Activated T-helper 1 cell treated with Interleukin-2 at 50 U/mL for 16 hours (primary cell): ENCODE data around the gene EXOC2.
"Not testable (repeated sequence)": the region's sequence is repeated elsewhere in the genome, so short reads cannot be mapped to it uniquely, and the experiment has no call there.

ENCODE experiments used
- DNase-seq: peaks from one replicate; pipeline ENCODE4 v3.0.0-alpha.2; 2020; ENCODE audit warnings: low read depth

The EXOC2 gene

DNA sequence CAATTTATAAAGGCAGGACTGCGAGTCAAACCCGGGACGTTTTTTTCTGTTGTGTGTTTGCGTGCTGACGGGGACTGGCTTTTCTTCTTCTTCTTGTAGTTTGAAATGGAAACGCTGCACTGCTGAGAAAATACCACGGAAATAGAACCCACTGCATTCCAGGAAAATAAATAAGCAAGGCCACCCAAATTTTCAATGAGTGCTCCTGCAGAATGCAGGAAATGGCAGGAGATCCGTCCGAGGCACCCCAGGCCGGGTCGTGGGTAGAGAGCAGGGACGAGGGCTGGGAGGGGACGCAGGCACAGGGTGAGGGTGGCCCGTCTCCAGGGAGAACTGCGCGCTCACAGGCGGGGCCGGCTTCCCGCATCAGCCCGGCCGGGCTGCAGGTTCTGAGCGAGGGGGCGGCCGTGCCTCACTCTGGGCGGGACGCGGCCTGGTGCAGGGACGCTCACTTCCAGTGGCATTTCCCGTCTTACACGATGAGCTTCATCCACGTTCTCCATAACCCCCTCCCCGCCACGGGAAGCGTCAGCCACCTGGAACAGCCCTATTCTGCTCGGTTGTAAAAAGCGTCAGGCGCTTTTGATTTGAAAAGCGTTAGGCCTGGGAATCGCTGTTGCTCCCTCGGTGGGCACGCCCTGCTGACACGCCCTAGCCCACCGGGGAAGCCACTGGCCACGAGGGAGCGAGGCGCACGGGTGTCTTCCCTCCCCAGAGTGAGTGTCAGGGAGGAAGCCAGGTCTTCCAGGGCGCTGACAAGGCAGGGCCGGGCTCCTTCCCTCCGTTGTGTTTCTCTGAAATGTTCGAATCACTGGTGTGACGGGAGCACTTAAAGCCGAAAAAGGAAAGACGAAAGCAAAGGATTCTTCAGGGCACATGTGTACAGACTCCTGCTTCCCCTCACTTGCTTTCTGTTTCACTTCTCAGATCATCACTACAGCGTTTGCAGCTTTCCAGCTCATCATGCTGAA lies 17.9 kb upstream of the EXOC2 start:
- peak; percentile 14 for DNase-seq

DNA sequence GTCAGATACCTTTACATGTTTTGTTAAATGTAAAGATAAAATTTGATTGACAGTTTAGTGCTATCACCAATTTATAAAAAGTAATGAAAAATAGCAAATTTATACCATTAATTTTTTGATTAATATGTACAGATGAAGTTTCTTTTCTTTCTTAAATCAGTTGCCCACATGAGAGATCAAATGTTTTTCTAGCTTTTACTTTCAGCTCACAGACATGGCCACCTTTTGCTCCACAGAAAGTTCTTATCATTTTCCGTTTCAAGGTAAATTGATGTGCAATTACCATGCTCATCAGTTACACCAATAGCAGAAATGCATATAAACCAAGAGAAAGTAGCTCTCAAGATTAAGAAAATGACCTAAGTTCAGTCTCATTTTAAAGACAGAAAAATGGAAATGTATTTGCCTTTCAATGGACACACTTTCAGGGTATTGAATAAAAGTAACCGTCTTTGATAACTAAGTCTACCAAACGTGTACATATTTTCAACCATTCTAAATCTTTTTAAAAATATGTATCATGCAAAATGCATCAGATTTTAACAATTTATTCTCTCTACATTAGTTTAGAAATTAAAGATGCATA lies 16.6 kb upstream of the EXOC2 start:
- DNase-seq = no peak

DNA sequence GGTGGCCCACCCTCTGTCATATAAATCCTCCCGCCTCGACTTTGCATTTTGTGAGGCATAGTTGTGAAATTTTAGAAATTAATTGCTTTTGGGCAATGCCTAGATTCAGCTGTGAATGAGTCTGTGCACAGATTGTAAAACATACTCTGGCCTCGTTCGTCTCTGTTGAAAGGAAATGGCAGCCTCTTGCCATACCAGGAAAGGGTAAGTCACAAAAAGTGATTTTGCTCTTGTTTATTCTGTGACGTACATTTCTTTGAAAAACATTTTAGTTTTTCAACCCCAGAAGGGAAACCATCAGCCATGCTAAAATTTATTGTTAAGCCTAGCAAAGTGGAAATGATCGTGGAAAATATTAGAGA lies 15.3 kb upstream of the EXOC2 start:
- DNase-seq = no peak

DNA sequence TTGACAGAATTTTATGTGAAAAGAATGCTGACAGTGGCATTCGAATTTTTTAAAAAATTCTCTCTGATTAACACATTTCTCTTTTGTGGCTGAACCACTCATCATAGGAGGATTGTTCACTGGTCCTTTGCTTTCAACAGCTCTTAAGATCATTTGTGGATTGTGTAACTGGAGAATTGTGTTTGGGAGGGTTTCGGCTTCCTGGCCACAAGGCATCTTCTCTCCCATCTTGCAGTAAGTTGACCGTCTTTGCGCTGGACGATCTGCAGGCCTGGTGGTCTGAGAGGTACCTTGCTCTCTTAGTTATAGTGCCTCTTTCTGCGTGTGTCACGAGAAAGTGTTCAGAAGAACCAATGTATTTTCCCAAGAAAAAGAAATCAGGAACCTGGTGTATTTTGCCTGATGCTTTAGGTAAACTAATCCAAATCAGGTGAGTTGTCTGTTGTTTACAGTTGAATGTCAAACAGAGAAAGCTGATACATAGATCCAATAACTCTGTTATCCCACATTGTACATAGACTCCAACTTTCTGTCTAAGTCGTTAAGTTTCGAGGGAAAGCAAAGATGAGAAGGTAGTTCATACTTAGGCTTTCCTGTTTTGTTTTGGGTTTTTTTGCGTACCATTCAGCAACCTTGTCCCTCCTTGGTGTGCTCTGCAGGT lies 14.8 kb upstream of the EXOC2 start:
- no peak for DNase-seq

DNA sequence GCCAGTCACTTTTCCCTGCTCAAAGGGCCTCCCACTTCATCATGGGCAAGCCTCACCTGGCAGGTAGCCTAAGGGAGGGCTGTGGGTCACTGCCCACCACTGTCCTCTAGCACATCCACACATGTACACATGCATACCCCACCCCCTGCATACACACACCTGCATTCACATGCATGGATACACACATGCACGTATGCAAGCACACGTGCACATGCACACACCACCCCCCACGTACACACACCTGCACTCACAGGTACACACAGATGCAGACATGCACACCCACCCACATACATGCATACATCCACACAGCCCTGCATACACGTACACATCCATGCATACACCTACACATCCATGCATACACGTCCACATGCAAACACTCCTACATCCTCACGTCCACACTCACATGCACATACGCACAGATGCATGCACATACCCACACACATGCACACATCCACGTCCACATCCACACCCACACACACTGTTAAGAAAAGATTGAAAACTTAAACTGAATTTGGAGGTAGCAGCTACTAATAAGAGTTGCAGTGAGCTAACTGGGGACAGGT lies 14.0 kb upstream of the EXOC2 start:
- no peak for DNase-seq

DNA sequence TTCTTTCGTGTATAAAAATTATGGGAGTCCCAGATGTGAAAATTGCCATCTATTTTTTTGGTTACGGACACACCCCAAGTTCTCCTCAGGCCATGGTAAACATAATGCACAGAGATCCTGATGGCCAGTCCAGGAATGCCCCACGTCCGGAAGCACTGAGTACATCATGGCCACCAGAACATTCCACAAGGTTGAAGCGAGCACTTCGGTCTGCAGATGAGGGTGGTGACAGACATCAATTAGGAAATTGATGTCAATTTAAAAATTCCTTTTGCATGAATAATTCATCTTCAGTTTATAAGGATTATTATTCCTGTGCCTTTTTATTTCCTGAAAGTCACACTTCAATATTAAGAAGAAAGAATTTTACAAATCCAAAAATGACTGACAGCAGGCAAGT lies 13.2 kb upstream of the EXOC2 start:
- DNase-seq = no peak

DNA sequence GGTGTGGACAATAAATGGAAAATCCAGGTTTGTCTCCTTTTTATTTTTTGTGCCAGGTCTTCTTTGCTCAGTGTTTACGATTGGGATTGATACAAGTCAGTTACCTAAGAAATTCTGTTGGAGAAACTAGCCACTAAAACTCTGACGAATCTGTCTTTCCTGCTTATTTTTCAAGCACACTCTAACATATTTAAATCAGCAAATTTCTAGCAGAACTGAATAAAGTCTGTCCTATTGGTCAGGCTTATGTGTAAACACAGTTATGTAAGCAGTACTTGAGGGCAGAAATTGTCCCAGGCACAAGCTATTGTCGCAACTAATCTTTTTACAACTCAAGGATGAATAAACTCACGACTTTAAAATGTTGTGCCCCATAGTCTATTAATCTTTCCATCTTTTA lies 12.1 kb upstream of the EXOC2 start:
- DNase-seq = no peak

DNA sequence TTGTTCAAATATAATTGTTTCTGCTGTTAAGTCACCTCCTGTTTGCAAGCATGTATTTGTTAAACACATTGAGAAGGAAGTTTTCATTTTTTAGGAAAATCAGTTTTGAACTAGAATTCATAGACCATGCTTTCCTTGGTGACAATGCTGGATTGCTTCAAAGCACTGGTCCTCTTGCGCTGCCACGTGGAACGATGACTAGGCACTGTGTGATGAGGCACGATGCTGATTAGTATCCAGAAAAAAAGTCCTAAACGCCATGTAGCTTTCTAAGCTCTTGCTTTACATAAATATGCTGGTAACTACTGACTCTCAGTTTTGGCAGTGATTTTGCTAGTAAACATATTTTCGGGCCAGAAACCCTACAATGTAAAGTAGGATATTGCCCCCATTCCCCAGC lies 11.1 kb upstream of the EXOC2 start:
- DNase-seq = no peak

DNA sequence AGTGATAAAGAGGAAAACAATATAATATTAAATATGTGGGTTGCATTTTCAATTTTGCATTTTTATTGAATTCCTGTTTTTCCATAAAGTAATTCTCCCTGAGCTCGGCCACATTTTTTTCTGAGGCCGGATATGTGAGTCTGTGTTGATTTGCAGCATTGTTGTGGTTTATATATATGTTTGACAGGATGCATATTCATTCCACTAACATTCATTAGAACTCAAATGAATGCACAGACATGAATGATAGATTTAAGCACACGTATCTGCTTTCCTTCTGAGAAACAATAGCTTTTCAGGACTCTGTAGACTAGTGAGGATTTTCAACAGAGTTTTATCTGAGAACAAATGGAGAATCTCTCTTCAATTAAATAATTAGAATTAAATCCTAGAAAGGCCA lies 10.6 kb upstream of the EXOC2 start:
- DNase-seq = no peak

DNA sequence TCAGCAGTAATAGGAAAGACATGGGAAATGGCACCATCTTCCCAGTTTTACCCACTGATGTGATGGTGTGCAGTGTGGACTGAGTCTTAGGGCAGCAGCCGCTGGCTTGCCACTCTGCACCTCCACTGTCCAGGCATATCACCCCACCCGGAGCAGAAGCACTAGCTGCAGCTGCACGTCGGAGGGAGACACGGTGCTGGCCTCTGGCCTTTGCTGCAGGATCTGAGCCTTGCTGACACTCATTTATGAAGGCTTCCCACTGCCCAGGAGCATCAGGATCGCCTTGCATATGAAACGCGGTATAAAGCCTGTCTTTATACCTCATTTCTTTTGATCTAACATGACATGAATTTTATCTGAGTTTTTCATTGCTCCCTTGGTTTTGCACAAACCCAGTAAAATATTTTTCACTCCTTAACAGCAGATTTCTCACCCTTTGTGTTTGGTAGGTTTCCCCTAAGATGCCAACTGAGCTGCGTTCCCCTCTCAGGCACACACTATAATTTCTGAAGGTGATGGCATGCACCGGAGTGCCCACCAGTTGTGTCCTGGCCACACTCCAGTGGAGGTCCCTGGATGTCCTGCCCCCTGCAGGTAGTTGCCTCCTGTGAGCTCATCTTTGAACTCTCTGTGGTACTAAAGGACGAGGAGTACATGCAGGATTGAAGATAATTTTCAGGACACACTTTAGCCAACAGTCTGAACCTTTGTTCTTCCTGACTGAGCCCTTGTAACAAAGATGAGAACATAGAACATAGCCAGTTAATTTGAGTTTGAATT lies 9.0 kb upstream of the EXOC2 start:
- no peak for DNase-seq

DNA sequence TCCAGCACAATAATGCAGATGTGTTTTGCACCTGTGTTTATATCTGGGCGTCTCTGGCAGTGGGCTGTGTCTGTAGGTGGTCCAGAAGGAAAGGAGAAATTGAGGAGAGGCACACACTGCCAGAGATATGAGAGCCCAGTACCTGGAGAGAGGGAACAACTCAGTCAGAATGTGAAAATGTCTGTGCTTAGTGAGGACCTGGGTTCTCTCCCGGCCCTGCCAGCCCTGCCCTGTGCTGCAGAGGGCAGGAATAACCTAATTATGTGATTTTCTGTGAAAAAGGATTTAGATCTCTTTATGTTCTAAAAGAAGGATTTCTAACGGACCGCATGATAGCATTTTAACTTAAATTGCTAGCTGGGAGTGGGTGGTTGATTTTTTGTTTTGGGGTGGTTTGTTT lies 8.3 kb upstream of the EXOC2 start:
- no peak for DNase-seq

DNA sequence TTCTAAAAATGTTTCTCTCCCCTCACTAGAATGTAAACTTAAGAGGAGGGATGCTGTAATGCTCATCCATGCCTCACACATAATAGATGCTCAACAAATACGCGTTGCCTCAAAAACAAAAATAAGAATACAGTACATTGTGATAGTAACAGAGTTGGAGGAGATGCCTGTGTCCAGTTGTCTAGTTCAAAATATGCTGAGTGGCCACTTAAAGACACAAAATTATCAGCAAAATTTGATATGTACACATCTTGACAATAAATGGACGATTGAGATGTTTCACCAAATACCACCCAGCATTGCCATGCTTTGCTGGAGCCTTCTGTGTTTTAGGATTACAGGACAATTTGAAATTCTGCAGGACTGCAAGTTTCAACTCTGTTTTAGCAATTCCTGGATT lies 7.6 kb upstream of the EXOC2 start:
- no peak for DNase-seq

DNA sequence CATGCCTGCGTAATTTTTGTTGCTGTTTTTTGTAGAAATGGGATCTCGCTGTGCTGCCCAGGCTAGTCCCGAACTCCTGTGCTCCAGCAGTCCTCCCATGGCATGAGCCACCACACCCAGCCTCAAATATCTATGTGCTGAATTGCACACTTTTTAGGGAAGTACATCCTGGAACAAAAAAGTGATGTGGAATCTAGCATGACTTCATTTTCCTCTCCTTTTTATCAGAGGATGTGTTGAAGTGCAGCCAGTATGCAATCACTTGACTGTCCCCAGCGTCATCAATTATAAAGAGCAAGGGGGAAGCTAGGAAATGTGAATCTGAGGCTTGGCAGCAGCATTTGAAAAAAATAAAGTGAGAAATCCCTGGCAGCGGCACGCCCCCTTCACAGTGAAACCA lies 6.4 kb upstream of the EXOC2 start:
- no peak for DNase-seq

DNA sequence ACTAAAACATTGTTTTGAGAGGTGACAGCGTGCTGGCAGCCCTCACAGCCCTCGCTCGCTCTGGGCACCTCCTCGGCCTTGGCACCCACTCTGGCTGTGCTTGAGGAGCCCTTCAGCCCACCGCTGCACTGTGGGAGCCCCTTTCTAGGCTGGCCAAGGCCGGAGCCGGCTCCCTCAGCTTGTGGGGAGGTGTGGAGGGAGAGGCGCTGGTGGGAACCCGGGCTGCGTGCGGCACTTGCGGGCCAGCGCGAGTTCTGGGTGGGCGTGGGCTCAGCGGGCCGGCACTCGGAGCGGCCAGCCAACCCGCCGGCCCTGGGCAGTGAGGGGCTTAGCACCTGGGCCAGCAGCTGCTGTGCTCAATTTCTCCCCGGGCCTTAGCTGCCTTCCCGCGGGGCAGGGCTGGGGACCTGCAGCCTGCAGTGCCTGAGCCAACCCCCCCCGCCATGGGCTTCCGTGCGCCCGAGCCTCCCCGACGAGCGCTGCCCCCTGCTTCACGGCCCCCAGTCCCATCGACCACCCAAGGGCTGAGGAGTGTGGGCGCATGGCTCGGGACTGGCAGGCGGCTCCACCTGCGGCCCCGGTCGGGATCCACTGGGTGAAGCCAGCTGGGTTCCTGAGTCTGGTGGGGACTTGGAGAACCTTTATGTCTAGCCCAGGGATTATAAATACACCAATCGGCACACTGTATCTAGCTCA lies 1.6 kb upstream of the EXOC2 start:
- not testable (repeated sequence) for DNase-seq

DNA sequence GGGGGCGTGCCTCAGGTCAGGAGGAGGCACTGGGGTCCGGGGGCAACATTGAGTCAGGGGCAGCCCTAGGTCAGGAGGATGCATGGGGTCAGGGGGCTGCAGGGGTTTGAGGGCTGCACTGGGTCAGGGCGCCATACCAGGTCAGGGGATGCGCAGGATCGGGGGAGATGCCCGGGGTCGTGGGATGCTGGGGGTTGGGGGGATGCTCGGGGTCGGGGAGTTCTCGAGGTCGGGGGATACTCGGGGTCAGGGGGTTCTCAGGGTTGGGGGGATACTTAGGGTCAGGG lies 727 bp upstream of the EXOC2 start:
- no peak for DNase-seq

DNA sequence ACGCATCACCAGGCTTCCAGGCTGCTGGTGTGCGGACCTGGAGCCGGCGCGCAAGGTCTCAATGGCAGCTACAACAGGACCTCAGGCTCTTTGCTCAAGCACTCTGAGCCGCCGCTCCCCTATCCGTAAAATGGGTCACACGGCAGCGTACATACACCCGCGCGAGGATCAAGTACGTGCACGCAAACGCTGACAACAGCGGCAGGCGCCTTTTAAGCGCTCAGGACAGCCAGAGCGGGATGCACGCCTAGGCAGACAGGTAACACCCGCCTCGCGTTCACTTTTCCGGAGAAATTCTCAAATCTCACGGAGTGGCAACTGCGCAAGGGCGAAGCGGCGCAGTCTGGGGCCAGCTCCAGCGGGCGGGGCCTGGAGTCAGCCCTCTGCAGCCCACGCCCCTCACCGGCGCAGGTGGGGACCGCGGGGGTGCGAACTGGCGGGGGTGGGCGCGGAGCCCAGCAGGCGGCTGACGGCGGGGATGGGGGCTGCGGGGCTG lies 535 bp downstream of the EXOC2 start:
- DNase-seq = peak; percentile 56

DNA sequence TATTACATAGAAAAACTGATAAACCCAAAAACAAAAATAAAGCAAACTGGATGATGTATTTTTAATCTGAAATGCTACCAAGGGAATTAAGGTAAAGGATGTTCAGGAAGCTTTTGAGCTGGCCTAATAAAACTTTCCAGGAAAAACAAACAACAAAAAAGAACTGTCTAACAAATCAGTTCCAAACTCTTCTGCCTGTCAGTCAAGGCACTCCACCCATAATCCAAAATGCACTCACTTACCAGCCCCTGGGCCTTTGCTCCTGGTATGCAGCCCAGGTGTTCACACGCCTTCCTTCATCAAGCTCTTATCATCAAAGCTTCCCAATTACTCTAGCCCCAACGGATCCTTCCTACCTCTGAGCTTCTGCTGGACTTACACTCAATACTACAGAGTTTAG lies 3.7 kb downstream of the EXOC2 start:
- DNase-seq = no peak

DNA sequence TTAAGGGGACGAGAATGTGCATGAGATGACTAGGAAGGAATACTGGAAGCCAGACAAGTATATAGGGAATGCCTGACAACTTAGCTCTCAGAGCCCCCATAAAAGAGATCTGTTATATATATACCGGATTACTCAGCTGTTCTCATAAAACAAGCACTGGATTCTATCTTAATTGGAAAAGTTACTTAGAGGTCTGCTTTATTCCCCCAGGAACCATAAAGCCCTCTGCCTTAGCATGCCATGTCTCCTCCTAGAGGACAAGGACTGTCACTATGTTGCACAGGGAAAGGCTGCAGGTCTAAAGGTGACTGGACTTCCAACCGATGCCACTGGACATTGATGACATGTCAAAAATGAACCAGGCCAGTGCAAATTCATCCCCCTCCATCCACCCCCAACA lies 6.4 kb downstream of the EXOC2 start:
- no peak for DNase-seq

DNA sequence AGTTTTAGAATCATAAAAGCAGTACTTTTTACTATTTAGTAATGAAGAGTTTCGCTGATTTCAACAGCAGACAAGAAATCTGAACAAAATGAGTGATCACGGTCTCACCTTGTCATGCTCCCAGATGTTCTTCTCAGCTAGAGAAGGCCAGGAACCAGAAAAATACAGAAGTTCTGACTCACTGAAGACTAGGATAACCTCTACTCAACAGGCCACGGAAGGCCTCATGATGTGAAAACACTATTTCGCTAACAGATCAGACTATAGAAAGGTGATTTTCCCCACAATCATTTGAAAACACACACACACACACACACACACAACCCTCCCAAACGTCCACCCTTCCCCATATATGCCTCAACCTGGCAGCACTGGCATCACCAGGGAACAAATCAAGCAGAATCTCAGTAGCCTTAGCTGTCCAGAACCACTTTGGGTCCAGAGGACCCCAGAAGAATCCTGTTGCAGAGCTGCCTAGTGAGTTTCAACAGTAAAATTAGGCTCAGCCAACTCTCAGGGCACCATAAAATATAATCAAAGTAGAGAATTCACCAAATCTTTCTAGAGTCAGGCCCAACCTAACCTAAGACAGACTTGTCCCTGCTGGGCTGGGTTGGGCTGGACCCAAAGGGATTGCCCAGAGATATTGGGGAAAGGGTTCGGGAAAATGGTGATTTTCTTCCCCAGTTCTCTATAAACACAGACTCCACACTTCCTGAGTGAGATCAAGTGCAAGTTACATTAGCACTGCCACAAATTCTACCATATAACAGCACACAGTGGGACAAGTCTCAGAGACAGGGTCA lies 7.9 kb downstream of the EXOC2 start:
- DNase-seq = no peak

DNA sequence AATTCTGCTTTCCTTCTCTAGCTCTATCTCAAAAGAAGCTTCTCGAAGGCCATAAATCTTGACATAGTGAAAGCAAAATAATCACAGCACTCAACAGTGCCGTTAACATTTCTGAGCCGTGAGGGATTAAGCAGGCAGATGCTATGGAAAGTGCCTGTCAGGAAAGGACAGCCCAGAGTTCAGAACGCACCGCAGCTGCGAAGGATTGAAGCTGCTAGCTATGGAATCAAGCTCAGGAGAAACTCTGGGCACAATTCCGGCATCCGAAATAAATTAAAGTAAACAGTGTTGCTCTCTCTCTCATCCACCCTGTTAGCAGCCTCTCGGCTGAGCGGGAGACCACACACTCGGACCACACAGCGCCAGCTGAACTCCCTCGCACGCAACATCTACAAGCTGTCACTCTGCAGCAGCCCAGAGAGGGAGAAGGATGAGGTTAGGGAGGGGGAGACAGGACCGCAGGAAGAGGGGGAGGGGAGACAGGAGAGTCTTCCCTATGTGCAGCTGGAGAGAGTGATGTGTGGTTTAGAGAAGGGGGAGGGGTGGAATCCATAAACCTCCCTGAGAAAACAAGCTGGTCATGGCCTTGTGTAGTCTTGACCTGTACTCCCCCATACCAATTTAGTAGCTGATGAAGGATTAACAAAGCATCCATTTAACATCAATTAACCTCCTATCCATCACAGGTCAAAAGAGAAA lies 9.0 kb downstream of the EXOC2 start:
- no peak for DNase-seq
